DOHH2 (cell line): ENCODE results near the gene IL10.

Experiments
- EZH2phosphoT487 ChIP-seq: fragments of 200-600 bp; sonication (generic); IDR thresholded peaks from 2 replicates; pipeline ENCODE4 v1.6.1; 2017; ENCODE audit warnings: borderline replicate concordance, mild to moderate bottlenecking, antibody characterized with exemption, low read length, moderate library complexity, mixed read lengths
- TF ChIP-seq, protein P1 (sequence below): fragments of 200-600 bp; sonication (generic); IDR thresholded peaks from one replicate; pipeline ENCODE4 v1.5.1; 2014; ENCODE audit warnings: antibody characterized with exemption, mild to moderate bottlenecking, low read depth, low read length; ENCODE audit not compliant: poor library complexity, severe bottlenecking

DNA sequence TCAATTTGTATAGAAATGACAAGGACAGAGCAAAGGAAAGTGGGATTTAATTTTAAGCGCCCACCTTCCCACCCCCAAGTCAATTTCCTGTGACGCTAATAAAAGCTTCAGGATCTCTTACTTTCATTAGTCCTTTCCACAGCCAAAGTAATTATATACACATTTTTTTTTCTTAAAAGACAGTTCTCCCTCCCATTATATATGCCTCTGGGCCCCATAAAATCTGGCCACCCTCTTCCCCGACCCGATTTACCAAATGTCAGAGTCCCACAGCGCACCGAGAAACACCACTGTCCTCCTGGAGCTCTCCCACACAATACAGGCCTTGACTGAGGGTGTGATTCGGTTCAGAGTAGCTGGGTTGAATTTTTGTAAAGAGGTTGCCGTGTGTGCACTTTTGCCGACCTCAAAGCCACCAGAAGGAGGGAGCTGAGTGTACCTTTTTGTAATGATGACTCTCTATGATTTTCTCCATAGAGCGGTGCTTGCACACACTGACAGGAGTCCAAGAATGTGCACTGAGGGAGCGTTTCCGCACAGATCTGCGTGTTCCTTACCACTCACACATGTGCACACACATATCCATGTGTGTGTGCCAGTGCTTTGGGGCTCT, 26.2 kb upstream of the IL10 start:
- TF ChIP-seq, protein P1, sequence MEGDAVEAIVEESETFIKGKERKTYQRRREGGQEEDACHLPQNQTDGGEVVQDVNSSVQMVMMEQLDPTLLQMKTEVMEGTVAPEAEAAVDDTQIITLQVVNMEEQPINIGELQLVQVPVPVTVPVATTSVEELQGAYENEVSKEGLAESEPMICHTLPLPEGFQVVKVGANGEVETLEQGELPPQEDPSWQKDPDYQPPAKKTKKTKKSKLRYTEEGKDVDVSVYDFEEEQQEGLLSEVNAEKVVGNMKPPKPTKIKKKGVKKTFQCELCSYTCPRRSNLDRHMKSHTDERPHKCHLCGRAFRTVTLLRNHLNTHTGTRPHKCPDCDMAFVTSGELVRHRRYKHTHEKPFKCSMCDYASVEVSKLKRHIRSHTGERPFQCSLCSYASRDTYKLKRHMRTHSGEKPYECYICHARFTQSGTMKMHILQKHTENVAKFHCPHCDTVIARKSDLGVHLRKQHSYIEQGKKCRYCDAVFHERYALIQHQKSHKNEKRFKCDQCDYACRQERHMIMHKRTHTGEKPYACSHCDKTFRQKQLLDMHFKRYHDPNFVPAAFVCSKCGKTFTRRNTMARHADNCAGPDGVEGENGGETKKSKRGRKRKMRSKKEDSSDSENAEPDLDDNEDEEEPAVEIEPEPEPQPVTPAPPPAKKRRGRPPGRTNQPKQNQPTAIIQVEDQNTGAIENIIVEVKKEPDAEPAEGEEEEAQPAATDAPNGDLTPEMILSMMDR = no peak
- no peak for TF ChIP-seq EZH2phosphoT487
